Glomerular visceral epithelial cell (primary cell): Measurements from ENCODE around the gene PAK1.
A peak's percentile ranks its signal among the peaks of the same experiment; 100 is the strongest.
"Not testable (repeated sequence)": the region's sequence is repeated elsewhere in the genome, so short reads cannot be mapped to it uniquely, and the experiment has no call there.

Source experiments
- DNase-seq: peaks from one replicate; pipeline ENCODE4 v3.0.0-alpha.2; 2016; ENCODE audit errors: extremely low spot score

Gene PAK1

GRCh38 chr11:77473801-77474683, at the start of gene PAK1:
PAK1 (minus strand) TSS chr11:77474094; CDS start chr11:77392520, 81,574 bp downstream.
- peak; percentile 87 for DNase-seq

GRCh38 chr11:77522215-77522614, 48.3 kb upstream of the PAK1 start:
- no peak for DNase-seq

GRCh38 chr11:77519847-77520246, 46.0 kb upstream of the PAK1 start:
- no peak for DNase-seq

GRCh38 chr11:77518471-77518870, 44.6 kb upstream of the PAK1 start:
- no peak for DNase-seq

GRCh38 chr11:77517753-77518152, 43.9 kb upstream of the PAK1 start:
- no peak for DNase-seq

- DNase-seq, result peak; percentile 32
These were observed 43.3 kb upstream of the PAK1 start for GRCh38 chr11:77517226-77517625.

GRCh38 chr11:77515483-77515882, 41.6 kb upstream of the PAK1 start:
- no peak for DNase-seq

GRCh38 chr11:77515063-77515462, 41.2 kb upstream of the PAK1 start:
- DNase-seq, result no peak

- no peak for DNase-seq
These were observed 38.2 kb upstream of the PAK1 start for GRCh38 chr11:77512092-77512491.

- no peak for DNase-seq
These were observed 37.0 kb upstream of the PAK1 start for GRCh38 chr11:77510851-77511250.

- no peak for DNase-seq
These were observed 36.2 kb upstream of the PAK1 start for GRCh38 chr11:77510095-77510494.

- DNase-seq, result no peak
These were observed 34.1 kb upstream of the PAK1 start for GRCh38 chr11:77508019-77508418.

GRCh38 chr11:77506857-77507256, 33.0 kb upstream of the PAK1 start:
- DNase-seq, result peak; percentile 55

GRCh38 chr11:77505956-77506355, 32.1 kb upstream of the PAK1 start:
- no peak for DNase-seq

GRCh38 chr11:77503006-77503405, 29.1 kb upstream of the PAK1 start:
- DNase-seq, result no peak

- DNase-seq, result no peak
These were observed 28.5 kb upstream of the PAK1 start for GRCh38 chr11:77502346-77502905.

- no peak for DNase-seq
These were observed 27.9 kb upstream of the PAK1 start for GRCh38 chr11:77501758-77502157.

- no peak for DNase-seq
These were observed 23.5 kb upstream of the PAK1 start for GRCh38 chr11:77497368-77497767.

- no peak for DNase-seq
These were observed 21.6 kb upstream of the PAK1 start for GRCh38 chr11:77495526-77495925.

GRCh38 chr11:77490035-77490434, 16.1 kb upstream of the PAK1 start:
- not testable (repeated sequence) for DNase-seq

- DNase-seq, result no peak
These were observed 13.9 kb upstream of the PAK1 start for GRCh38 chr11:77487790-77488189.

GRCh38 chr11:77479746-77480352, 6.0 kb upstream of the PAK1 start:
- no peak for DNase-seq

- DNase-seq, result no peak
These were observed 1.3 kb upstream of the PAK1 start for GRCh38 chr11:77475206-77475605.
